GM18511 (cell line): Measurements from ENCODE around the gene FLVCR2.
"Not testable (repeated sequence)": the region's sequence is repeated elsewhere in the genome, so short reads cannot be mapped to it uniquely, and the experiment has no call there.

ENCODE experiments used
- ATAC-seq: cut with Tn5 transposase; IDR thresholded peaks from one replicate; pipeline ENCODE4 v1.9.1; 2021; ENCODE audit warnings: mild to moderate bottlenecking, moderate library complexity; ENCODE audit not compliant: unreplicated experiment

Gene FLVCR2

DNA sequence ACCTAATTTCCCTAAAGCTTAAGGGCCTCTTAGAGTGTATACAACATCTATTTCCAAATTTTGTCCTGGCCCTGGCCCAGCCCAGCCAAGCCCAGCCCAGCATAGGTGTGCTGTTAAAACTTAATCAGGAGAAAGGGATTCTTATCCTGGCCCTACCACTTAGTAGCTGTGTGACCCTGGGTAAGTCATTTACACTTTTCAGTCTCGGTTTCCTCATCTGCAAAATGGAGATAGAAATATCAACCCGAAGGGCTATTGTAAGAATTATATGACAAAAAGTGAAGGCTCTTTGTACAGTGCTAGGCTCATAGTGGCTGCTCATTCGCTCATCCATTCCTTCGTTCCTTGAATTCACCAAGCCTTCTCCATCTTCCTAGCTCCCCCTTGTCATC lies 81.8 kb downstream of the FLVCR2 start:
- no peak for ATAC-seq

DNA sequence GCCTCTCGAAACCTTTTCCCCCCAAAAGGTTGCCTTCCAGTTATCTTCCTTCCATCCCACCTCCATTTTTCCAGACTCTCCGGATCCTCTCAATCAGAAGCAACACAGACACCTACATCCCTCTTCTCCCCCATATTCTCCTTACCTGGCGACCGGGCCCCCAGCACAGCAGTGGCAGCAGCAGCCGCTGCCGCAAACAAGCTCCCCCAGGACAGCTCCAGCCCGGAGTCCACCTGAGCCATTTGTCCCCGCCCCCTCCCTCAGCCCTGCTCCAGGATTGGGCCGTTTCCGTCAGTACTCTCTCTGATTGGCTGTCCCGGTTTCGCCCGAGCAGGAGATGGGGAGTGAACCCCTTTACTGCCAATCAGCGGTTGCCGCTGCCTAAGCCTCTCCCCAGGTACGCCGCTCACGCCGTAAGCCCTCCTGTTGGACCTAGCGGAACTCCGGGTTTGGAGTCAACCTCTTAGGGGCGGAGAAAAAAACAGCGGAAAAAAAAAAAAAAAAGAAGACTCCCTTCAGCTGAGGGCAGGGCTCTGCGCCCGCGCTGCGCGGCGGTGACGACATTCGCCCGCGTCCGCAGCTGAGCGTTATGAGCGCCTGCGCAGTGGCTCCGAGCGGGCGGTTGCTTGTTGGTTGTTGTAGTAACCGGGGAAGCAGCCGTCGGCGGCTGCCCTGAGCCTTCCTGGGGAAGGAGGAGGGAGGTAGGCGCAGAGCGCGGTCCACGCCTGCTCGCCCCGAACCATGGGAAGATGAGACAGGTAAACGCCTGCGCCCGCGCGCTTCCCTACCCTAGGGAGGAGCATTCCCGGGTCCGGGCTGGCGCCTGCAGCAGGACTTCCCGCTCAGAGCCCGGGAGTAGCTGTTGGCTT lies 82.4 kb downstream of the FLVCR2 start, which contains the start of the genes ERG28 and TTLL5:
Gene ERG28 (minus strand): TSS at position 247 of the 869 bp plus-strand sequence. CDS start 3,374 bp downstream, outside the sequence.
Gene TTLL5 (plus strand): TSS at position 617 of the 869 bp plus-strand sequence. CDS start 1,904 bp downstream, outside the sequence.
- peak; percentile 99 for ATAC-seq

DNA sequence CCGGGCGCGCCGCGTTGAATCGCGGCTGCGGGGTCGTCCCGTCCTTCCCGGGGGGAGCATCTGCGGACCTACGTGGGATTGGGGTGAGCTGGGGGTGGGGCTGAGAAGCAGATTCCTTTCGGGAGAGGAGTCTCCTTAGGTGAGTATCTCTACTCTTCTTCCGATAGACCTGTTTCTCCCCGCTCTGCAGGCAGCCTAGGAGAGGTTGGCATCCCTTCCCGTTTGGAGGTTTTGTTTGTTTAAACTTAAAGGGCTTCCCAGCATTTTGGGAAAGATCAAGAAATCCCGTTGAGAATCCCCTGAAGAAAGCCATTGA lies 83.0 kb downstream of the FLVCR2 start:
- ATAC-seq = peak; percentile 1

DNA sequence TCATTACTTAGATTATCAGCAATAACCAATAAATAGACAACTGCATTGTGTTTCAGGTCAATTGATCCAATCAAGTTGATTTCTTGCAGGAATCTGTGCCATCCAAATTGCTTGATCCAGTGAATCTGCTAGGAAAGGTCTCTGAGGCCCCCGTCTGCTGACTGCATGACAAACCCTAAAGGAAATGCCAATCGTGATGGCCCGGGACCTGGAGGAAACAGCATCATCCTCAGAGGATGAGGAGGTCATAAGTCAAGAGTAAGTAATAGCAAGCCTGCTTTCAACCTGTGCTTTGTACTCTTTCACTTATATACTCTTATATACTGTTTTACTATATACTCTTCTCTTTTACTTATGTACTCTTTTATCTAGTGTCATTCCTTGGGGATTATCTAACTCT lies 84.5 kb downstream of the FLVCR2 start:
- no peak for ATAC-seq

DNA sequence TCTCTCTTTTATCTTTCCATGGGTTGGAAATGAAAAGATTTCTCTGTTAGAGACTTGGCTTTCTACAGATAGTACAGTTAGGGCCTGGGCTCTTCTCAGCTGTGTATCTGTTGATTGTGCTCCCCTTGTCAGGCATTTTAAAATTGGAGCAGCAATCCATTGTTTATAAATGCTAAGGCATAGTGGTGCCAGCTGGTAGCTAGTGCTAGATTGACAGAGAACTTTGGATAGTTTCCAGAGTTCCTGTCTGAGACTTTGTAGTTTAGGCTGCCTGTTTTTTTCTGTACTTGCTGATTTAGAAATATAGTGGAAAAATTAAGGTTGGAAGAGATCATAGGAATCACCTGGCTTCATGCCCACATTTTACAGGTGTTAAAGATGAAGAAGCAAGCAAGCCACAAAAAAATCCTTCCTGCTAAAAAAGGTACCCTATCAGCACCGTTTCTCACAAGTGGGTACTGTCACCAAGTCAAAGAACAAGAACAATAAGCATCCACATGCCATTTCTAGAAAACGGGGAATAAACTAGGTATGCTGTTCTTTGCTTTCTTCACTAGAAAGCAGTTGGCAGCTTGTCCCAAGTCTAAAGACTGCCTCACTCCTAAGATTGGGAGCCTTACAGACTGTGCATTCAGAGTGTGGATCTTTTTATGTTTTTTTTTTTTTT lies 88.8 kb downstream of the FLVCR2 start:
- no peak for ATAC-seq

- ATAC-seq = no peak
These were observed 94.3 kb downstream of the FLVCR2 start for GRCh38 chr14:75672605-75673192.

- no peak for ATAC-seq
These were observed 95.1 kb downstream of the FLVCR2 start for GRCh38 chr14:75673345-75674035.

DNA sequence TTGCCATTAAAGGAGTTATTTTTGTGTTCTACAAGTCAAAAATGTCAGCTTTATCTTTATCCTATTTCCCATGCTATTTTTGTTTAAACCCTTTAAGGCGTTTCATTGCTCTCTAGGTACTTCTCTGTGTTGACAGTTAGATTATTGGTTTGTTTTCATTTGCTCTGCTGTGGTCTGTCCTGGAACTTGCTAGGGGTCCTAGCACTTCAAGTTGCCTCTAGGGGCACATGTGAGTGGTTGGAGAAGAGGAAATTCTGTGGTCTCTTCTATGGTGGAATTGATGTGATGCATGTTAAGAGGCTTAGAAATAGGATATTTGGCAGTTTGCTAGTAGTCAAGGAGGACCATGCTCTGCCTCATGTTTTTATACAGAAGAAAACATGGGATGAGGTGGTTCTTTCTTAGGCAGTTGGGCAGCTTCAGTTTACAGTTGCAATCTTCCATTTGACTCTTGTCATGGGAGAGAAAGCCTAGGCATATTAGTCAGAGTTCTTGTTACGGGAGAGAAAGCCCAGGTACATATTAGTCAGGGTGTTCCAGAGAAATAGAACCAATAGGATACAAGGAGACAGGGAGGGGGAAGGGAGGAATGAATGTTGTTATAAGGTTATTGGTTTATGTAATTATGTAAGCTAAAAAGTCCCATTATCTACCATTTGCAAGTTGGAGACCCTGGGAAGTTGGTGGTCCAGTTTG lies 97.0 kb downstream of the FLVCR2 start:
- no peak for ATAC-seq

- no peak for ATAC-seq
These were observed 107.5 kb downstream of the FLVCR2 start for GRCh38 chr14:75685910-75686309.

DNA sequence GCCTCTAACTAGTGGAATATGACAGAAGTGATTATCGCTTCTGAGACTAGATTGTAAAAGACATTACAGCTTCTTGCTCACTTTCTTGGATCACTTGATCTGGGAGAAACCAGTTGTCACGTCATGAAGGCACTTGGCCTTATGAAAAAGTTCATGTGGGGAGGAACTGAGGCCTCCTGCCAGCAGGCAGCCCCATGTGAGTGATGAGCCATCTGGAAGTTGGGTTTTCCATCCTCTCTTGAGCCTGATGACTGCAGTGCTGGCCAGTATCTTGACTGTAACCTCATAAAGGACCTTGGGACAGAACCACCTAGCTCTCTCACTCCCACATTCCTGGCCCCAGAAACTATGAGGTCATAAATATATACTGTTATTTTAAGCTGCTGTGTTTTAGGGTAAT lies 110.6 kb downstream of the FLVCR2 start:
- ATAC-seq = no peak

- no peak for ATAC-seq
These were observed 111.6 kb downstream of the FLVCR2 start for GRCh38 chr14:75690010-75690409.

DNA sequence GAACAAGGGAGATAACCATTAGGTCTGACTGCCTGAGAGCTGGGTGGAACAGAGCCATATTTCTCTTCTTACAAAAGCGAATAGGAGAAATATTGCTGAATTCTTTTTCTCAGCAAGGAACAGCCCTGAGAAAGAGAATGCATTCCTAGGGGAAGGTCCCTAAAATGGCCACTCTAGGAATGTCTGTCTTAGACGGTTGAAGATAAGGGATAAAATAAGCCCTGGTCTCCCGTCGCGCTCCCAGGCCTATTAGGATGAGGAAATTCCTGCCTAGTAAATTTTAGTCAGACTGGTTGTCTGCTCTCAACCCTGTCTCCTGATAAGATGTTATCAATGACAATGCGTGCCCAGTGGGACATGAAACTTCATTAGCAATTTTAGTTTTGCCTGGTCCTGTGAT lies 116.6 kb downstream of the FLVCR2 start:
- not testable (repeated sequence) for ATAC-seq

- no peak for ATAC-seq
These were observed 119.0 kb downstream of the FLVCR2 start for GRCh38 chr14:75697386-75697785.
